GM21360 (cell line): ENCODE measurements around the gene SKI.

Source experiments
- ATAC-seq: cut with Tn5 transposase; IDR thresholded peaks from one replicate; pipeline ENCODE4 v1.9.1; 2021; ENCODE audit warnings: mild to moderate bottlenecking, moderate library complexity; ENCODE audit not compliant: unreplicated experiment

Gene SKI

DNA sequence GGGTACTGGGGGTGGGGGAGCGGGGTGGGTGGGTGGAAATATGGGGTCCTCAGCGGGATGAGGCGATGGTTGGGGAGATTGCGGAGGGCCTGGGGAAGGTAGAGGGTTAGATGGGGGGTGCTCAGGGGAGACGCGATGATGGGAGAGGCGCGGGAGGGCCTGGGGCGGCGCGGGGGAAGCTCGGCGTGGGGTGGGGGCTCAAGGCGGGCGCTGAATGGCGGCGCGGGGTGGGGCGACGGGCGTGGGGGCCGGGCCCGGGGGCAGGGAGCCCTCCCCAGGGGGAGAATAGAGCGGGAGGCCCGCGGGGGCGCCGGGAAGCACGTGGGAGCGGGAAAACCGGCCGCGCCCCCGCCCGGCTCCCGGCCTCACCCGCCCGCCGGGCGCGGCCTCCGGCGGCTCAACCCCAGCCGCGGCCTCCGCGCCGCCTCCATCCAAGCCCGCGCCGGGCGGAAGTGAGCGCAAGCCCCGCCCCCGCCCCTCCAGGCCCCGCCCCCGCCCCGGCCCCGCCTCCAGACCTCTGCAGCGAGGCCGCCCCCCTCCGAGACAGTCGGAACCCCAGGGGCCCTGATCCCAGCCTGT lies 33.7 kb upstream of the SKI start, which contains the start of gene FAAP20:
TSS of gene FAAP20 (minus strand) at position 454 of the 579 bp plus-strand sequence. CDS start at position 431, 23 bp downstream.
- ATAC-seq = peak; percentile 42

DNA sequence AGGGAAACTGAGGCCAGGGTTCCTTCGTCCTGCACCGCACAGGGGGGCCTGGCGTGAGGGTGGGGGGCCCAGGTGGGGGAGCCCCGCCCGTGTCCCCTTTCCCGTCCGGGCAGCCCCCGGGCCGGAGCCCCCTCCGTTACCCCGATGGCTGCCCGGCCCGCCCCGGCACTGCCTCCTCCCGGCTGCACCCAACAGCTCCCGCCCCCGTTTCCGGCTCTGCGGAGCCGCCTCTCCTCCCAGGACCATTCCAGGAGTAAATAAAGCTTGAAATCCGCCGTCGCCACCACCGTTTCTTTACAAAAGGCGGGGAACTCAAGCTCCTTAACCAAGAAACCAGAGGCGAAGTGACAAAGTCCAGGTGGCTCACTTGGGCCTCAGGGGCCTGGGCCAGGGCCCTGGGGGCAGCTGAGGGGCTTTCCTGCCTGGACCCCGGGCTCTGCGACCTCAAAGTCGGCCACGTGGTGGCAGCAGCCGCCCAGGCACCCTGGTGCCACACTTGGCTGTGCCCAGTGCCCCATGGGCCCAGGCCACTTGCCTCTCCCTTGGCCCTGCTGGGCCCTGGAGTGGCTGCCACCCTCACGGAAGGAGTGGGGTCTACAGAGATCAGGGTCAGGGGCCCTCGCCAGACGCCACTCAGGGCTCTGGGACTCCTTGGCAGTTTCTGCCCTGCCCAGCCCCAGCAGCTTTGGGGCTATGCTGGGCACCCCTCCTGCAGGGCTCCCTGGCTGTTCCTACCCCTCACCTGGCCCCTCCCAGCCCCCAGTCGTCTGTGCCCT lies 33.0 kb upstream of the SKI start:
- peak; percentile 61 for ATAC-seq

DNA sequence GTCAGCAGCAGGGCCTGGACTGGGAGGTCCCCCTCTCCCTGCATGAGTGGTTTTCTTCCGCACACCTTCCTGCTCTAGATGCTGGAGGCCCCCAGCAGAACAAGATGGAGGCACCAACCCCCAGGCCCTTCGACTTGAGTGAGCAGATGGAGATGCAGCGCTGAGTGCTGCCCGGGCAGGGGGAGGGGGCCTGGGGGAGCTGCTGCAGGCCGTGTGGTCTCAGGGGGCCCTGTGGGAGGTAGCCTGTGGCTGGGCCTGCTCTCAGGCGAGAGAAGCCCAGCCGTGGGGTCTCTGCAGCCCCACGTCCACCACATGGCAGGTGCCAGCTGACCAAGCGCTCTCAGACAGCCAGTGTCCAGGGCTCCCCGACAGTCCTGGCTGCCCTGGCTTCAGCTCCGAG lies 32.3 kb upstream of the SKI start:
- ATAC-seq = no peak

DNA sequence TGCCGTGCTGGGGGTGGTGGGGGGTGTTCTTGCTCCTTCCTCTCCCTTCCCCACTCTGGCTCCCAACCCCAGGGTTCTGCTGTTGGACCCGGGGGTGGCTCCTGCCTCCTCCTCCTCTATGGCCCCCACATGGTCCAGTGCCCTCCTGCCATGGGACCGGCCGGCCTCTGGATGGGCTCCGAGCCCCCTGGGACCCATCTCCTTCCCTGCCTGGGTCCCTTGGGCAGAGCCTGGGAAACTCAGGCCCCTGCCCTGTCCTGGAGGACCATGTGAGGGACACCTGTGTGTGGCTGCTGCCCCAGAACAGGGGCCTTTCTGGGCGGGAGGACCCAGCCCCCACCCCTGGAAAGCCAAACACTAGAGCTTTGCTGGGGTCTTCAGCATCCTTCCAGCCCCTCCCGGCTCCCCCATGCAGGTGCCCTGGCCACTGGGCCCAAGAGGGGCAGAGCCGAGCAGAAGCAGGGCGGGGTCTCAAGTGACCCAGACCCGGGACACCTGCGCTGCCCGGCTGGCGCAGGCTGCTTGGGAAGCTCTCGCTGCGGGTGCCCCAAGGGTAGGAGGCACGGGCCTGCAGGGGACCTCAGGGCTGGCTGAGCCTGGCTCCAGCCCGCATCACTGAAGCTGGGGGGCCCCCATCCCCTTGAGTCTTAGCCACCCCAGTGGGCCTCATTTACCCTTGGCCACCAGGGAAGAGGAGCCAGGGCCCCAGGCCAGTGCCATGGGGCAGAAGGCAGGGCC lies 31.0 kb upstream of the SKI start:
- no peak for ATAC-seq

DNA sequence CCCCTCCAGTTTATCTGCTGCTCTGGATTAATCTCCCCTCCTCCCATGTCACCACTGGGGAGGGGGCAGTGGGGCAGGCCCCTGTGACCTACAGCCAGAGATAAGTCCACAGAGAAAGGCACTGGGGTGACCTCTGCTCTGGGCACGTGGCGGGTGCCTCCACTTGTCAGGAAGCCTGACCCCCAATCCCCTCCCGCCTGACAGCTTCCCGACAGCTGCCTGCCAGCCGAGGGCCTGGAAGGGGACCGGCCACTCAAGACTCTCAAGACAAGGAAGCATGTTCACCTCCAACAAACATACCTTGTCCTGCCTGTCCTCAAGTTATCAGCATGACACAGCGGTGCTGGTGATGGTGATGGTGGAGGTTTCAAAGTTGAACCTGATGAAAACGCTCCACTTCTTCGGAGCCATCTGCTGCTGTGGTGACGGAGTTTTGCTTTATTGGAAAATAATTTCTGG lies 30.4 kb upstream of the SKI start:
- no peak for ATAC-seq

DNA sequence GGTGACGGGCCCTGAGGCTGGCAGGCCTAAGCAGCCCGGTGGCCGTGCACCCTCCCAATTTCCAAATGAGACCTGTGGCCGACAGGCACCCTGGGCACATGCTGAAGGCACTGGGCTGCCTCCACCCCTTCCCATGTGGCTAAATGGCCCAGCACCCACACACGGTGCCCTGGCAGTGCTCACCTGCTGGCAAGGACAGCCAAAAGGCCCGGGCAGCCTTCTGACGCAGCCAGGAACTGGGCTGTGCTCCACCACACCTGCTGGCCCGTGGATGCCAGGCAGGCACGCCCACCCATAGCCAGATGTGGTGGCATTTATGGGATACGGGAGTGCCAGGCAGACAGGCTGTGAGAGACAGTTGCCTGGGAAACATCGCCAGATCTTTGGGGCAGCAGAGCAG lies 29.5 kb upstream of the SKI start:
- no peak for ATAC-seq

DNA sequence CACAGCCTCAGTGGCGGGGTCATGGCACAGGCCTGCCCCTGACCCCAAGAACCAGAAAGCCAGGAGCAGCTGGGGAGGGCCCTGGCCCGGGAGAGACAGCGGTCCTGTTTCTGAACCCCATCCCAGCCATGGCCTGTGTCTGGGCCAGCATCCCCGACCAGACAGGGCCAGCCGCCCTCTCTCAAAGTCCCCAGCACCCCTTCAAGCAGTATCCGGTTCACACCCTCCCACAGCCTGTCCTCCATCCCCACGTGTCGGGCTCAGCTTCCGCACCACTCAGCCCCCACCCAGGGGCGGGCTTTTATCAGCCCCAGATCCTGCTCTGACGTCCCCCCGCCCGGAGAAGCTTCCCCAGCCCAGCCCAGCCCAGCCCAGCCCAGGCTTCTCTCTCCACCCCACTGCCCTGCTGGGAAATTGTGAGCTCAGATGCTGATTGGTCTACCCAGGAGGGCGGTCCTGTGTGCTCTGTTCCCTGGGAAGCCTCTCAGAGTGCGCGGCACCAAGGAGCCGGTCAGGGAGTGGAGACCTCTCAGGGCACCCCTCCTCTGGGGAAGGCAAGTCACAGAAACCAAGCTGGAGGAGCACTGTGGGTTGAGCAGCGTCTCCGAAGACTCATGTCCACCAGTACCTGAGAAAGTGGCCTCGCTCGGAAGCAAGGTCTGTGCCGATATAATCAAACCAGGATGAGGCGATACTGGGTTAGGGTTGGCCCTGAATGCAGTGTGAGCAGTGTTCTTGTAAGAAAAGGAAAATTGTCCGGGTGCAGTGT lies 28.9 kb upstream of the SKI start:
- no peak for ATAC-seq

DNA sequence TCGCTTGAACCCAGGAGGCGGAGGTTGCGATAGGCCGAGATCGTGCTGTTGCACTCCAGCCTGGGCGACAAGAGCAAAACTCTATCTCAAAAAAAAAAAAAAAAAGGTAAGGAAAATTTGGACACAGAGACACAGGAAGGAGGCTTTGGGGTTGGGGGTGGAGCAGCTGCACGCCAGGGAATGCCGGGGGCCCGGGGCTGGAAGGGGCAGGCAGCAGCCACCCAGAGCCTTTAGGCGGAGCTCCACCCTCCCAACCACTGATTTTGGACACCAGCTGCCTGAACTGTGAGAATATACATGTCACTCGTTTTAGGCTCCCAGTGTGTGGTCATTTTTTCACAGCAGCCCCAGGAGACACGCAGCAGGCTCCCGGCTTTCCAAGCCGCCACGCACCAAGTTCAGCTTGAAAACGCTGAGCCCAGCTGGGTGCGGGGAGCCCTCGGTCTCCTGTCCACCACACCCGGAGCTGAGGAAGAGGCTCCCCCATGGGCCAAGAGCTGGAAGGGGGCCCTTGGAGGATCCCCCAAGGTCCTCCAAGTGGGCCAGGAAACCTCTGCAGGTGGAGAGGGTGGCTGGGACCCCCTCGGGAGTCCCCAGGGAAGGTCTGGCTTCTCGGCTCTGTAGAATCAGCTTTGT lies 27.7 kb upstream of the SKI start:
- no peak for ATAC-seq

DNA sequence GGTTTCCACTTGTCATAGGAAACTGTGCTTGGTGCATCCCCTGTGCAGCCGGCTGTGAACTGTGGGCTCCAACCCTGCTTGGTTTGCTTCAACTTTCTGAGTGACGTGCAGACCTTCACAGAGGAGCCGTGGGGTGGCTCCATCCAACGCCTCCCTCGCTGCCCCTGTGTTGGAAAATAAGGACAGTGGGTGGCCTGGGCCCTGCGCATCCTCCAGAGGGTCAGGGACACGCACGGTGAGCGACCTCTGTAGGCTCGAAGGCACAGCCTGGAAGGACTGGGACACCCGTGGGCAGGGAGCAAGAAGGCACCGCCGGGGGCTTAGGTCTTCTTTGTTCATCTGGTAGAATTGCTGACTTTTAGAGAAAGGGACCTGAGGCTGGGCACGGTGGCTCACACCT lies 27.1 kb upstream of the SKI start:
- ATAC-seq = no peak

DNA sequence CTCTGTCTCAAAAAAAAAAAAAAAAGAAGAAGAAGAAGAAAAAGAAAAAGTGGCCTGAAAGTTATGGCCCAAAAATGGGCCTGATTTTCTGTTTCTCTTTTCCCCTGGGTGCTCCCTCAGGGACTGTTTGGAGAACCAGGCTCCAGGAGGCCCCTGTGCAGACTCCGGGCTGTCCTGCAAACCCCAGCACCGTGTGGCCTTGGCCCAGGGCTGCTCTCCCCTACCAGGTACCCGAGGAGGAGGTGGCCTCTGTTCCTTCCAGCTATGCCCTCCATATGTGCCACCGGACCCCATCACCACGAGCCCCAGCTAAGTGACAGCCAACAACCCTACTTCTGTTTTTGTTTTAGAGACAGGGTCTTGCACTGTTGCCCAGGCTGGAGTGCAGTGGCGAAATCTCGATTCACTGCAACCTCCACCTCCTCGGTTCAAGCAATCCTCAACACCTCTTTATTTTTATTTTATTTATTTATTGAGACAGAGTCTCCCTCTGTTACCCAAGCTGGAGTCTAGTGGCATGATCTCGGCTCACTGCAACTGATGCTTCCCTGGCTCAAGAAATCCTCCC lies 26.0 kb upstream of the SKI start:
- ATAC-seq = no peak

DNA sequence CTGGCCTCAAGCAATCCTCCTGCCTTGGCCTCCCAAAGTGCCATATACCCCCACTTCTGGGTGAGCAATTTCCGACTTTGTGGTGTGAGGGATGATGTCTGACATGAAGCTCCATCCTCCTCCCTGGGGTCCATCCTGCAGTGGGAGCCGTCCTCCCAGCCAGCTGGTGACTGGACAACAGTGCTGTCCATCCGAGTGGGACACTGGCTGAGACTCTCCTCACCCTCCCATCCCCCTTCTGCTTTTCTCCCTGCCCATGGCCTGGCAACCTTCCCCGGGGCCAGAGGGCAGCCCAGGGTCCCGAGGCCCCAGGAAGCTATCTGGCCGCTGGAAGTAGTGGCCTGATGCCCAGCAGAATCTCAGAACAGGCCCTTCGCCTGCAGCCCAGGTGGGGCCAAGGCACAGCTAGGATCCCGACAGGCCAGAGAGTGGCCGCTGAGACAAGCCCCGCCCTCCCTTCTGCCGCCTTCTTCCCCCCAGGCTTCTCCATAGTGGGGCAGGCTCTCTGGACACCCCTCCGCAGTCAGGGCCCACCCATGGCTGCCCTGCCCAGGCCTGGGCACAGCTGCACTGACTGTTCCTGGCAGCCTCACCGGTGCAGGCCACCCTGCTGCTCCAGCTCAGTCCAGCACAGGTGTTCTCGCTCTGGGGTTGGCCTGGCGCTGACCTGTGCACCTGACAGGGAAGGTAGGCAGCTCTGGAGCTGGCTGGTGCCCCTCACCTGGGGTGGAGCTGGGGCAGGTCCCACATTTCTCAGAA lies 25.1 kb upstream of the SKI start:
- no peak for ATAC-seq

DNA sequence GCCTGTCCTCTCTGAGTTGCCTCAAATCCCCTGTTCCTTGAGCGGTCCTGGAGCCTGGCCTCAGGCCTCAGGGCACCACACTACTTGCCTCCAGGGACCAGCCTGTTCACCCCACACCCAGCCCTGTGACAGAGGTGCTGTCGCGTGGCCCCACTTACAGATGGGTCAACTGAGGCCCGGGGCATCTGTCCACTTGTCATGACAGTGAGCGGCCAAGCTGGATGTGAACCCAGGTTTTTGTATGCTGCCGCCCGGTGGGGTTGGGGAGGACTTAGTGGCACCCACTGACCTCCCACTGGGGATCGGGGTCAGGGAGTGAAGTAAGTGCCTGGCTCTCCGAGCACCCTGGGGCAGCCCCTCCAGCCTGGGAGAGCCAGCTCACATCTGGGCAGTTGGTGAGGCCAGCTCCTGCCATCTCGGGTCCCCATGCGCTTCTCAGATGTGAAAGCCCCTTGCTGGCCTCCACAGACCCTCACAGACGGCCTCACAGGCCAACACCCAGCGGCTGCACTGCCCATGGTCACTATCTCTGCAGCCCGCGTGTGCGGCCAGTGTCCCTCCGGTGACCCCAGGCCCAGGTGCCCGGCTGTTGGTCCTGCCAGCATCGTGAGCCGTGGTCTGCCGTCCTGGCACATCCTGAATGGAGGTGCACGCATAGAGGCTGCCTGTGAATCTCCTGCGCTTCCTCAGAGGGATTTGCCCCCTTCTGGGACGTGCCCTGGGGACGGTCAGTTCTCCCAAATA lies 24.3 kb upstream of the SKI start:
- no peak for ATAC-seq

DNA sequence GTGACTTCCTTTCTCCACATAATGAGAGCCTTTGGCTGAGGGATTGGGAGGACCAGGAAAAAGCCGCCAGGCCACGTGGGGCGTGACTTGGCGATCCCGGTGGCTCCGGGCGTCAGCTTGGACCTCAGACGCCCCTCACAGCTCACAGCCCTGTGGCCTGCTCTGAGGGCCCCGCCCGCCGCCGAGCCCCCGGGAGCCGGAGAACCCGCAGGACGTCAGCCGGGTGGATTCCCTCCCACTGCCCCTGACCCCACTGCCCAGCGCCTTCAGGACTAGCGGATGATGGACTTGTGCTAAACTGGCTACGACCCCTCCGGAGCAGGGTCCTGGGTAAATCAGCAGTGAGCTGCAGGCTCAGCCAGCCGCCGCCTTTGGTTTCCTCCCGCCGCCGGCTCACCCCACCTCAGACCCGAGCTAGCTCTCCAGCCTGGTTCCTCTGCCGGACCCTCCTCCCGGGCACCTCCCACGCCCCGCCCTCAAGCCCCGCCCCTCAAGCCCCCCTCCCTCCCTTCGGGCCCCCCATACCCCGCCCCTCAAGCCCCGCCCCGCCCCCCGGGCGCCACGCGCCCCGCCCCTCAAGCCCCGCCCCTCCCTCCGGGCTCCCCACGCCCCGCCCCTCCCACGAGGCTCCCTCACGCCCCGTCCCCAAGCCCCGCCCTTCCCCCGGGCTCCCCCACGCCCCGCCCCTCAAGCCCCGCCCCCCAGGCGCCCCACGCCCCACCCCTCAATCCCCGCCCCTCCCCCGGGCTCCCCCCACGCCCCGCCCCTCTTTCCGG lies 23.5 kb upstream of the SKI start:
- no peak for ATAC-seq

DNA sequence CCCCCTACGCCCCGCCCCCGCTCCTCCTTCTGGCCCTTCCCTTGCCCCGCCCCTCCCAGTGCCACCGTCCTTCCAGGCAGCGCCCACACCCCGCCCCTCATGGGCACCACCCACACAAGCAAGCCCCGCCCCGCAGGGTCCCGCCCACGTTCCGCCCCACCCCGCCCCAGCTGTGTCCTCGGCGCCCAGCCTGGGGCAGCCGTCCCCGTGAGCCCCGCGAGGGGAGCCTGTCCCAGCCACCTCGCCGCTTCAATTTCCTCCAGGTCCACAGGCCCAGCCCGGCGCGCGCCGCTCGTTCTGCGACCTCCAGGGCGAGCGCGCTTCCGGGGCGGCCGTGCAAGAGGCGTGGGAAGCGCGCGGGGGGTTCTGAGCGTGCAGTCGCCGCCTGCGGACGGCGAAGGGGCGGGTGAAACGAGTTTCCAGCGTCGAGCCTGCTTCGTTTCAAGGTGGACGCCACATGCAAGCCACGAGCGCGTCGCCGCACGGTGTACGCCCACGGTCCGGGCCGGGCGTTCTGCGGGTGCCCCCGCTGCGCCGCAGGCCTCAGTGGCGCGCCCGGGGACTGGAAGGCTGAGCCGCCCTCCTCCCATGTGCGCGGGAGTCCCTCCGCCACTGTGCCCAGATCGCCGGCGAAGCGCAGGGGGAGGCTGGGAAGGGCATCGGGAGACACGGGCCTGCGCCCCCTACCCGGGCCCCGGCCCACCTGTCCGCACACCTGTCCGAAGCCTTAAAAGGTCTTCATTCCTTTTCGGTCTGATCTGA lies 22.7 kb upstream of the SKI start:
- peak; percentile 54 for ATAC-seq

DNA sequence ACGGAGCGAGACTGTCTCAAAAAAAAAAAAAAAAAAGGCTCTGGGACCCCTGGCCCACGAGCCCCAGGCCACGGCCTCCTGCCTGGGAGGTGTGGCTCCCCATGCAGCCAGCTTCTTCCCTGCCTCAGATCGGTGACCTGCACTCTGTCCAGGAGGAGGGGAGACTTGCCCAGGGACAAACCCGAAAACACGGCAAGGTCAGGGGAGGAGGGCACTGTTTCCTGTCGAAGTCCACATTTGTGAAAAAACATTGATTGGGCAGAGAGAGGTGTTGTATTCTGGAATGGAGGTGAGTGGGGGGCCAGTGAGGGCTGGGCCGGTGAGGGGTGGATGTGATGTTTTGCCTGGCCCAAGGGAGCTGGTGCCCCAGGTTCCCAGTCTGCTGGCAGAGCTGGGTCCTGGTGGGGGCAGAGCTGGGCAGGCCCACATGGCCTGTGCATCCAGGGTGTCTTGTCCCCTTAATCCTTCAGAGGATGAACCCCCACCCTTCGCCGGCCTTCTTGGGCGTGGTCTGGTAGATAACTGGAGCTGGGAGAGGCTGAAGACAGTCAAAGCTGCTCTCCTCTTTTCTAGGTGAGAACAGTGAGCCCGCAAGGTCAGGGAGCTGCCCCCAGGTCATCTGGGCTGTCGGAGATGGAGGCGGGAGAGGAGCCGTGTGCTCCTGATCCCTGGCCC lies 21.2 kb upstream of the SKI start:
- no peak for ATAC-seq

DNA sequence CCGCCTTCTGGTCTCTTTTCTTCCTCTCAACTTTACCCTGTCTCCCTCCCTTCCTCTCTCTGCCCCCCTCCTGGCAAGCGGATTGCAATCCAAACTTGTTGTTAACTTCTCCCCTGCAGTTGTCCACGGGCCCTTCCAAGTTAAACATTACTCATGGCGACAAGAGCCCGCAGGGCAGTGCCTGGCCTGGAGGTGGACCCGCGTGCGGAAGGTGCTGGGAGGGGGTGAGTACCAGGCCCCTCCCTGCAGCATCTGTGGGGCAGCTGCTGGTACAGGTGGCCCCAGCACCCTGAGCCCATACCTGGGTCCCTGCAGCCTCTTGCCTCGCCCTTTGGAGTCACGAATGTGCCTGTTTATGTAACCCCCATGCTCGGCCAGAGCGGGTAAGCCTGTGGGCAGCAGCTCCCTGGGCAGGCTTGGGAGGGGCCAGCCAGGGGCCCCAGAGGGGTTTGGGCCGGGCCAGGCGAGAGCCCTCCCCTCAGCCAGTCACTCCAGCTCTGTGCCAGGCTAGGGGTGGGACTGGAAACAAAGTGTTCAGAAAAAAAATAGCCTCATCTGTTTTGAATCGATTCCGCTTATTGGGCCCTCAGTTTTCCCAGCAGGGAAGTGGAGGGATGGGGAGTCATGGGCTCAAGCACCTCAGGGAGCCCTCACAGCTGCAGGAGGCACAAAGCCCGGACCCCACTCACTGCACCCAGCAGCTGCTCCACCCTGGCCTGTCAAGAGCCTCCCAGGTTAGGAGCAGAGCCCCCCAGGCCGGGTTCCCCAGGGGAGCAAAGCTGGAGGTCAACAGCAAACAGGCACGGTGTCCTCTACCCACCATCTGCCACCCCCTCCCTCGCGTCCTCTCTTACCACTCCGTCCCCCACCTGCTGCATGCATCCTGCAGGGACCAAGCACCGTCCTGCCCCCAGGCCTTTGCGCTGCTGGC lies 19.5 kb upstream of the SKI start:
- ATAC-seq = no peak
